ENCODE data around the gene KDM2A. TPM values are rescaled to one million over a fixed set of nuclear protein-coding genes. Genes with fewer than 3 reads are reported as not detected.
A peak's percentile ranks its signal among the peaks of the same experiment; 100 is the strongest.

The KDM2A gene
- total RNA-seq, 4 donors from 2014 or later, result 38.7 to 88.1 (median 73.5) TPM

DNA sequence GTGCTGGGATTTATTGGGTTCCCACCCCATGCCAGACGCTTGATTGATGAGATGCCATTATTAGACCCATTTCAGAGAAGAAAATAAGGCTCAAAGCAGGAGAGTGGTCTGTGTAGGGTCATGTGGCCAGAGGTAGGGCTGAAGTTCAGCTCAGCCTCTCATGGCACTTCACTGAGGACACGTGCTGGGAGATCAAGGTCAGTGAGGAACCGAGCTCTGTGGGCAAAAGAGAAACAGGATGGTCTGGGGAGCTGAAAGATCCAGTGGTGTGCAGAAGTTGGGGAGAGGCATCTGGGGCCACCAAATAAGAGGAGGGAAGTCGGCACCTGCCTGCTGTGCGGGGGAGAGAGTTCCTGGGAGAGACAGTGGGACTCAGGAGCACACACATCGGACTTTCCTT, 42.9 kb upstream of the KDM2A start:
- no peaks in the 10 kb centered on the region for H3K9me3 ChIP-seq
- H3K4me3 ChIP-seq (replicated peaks in 1 of 3), result no peak overlapping the region
- WGBS, 2 donors, result 91 to 93% methylated on average over 6 of the region's 6 CpGs
- H3K27ac ChIP-seq, result no peak overlapping the region
- no peaks in the 10 kb centered on the region for H3K27me3 ChIP-seq
- H3K4me1 ChIP-seq, result no peaks in the 10 kb centered on the region
- DNase-seq, result no peak
- no peaks in the 10 kb centered on the region for H3K36me3 ChIP-seq
- TF ChIP-seq, protein P1, sequence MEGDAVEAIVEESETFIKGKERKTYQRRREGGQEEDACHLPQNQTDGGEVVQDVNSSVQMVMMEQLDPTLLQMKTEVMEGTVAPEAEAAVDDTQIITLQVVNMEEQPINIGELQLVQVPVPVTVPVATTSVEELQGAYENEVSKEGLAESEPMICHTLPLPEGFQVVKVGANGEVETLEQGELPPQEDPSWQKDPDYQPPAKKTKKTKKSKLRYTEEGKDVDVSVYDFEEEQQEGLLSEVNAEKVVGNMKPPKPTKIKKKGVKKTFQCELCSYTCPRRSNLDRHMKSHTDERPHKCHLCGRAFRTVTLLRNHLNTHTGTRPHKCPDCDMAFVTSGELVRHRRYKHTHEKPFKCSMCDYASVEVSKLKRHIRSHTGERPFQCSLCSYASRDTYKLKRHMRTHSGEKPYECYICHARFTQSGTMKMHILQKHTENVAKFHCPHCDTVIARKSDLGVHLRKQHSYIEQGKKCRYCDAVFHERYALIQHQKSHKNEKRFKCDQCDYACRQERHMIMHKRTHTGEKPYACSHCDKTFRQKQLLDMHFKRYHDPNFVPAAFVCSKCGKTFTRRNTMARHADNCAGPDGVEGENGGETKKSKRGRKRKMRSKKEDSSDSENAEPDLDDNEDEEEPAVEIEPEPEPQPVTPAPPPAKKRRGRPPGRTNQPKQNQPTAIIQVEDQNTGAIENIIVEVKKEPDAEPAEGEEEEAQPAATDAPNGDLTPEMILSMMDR (IDR thresholded peaks at IDR 0.05), result no peak
- TF ChIP-seq POLR2A (IDR thresholded peaks at IDR 0.05), result no peak
- intact Hi-C loops (cut with DNase I), result no loop called here

DNA sequence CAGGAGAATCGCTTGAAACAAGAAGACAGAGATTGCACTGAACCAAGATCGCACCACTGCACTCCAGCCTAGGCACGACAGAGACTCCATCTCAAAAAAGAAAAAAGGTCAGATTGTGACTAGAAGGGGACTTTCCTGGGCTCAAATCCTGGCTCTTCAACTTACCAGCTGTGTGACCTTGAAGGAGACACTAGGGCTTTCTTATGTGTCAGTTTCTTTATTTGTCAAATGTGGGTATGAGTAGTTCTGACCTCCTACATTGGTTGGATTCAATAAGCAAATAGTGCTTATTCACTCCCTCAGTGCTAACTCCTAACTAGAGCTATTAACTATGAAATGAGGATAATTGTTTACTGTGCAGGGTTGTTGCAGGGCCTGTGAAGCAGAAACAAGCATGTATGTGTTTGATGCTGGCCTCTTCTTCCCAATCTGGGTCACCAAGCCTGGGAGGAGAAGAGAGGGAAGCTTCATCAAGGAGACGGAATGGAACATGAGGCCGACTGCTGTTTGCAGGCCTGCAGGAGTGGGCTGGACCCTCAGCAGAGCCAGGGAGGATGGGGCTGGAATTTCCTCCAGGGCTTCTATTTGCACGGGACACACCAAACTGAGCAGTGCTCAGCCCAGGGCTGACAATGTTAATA, 39.9 kb upstream of the KDM2A start:
- H3K36me3 ChIP-seq, result no peaks in the 10 kb centered on the region
- H3K27ac ChIP-seq, result no peak overlapping the region
- H3K9me3 ChIP-seq, result no peaks in the 10 kb centered on the region
- H3K27me3 ChIP-seq, result no peaks in the 10 kb centered on the region
- no peak overlapping the region for H3K4me3 ChIP-seq (replicated peaks in 1 of 3)
- DNase-seq, result no peak
- 80 to 87% methylated on average over 6 of the region's 6 CpGs for WGBS, 2 donors
- TF ChIP-seq, protein P1 (IDR thresholded peaks at IDR 0.05), result no peak
- TF ChIP-seq POLR2A (IDR thresholded peaks at IDR 0.05), result no peak
- H3K4me1 ChIP-seq, result peaks cover 10 to 12% of the 10 kb centered on the region in 2 donors
- intact Hi-C loops (cut with DNase I), result no loop called here

DNA sequence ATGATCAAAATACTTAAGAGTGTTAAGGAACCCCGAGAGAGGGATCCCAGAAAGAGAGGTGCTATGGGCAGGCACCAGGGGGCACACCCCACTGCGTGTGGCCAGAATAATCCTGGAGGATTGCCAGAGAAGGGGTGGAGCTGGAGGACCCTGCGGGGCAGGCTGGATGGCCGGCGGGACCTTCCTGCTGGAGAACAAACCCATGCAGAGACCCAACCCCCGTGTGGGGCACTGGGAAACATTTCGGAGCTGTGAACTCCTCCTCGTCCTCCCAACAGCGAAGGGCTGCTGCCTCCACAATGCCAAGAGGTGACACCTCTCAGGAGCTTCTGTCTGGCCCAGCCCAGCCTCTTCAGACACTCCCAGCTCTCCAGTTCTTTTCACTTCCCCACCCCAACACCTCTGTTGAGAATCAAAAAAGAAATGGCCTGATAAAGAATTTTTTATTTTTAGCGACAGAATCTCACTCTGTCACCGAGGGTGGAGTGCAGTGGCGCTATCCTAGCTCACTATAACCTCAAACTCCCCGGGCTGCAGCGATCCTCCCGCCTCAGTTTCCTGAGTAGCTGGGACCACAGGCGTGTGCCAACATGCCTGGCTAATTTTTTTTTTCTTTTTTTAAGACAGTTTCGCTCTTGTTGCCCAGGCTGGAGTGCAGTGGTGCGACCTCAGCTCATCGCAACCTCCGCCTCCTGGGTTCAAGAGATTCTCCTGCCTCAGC, 36.8 kb upstream of the KDM2A start:
- DNase-seq, result peak; percentile 30
- Histone ChIP-seq H3K27ac (no peak overlapping the region), H3K27me3 (no peaks in the 10 kb centered on the region), H3K4me3 (replicated peaks in 1 of 3) (no peak overlapping the region), H3K4me1 (peaks cover 10 to 12% of the 10 kb centered on the region in 2 donors), H3K36me3 (no peaks in the 10 kb centered on the region), H3K9me3 (no peaks in the 10 kb centered on the region)
- TF ChIP-seq POLR2A (IDR thresholded peaks at IDR 0.05), result no peak
- TF ChIP-seq, protein P1 (IDR thresholded peaks at IDR 0.05), result no peak
- intact Hi-C loops (cut with DNase I), result loop anchor here (5.0 kb wide), 2 partner anchors 85 to 235 kb away; no protein-coding TSS in a partner anchor
- 38 to 41% methylated on average over 18 to 19 of the region's 20 CpGs for WGBS, 2 donors

DNA sequence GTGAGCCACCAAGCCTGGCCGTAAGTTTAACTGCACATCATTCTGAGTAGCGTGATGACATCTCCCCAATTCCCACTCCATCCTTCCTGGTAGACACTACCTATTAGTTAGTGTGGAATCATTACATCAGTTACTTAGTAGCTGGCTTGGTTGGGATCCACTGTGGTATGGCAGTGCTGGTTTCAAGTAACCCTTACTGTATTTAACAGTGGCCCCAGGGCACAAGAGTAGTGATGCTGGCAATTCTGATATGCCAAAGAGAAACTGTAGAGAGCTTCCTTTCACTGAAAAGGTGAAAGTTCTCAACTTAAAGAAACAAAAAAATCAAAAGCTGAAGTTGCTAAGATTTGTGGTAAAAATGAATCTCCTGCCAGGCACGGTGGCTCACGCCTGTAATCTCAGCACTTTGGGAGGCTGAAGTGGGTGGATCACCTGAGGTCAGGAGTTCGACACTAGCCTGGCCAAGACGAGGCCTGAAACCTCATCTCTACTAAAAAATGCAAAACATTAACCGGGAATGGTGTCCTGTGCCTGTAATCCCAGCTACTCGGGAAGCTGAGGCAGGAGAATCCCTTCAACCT, 35.2 kb upstream of the KDM2A start:
- H3K9me3 ChIP-seq, result no peaks in the 10 kb centered on the region
- peaks cover 10 to 12% of the 10 kb centered on the region in 2 donors for H3K4me1 ChIP-seq
- 91 to 92% methylated on average over 8 of the region's 8 CpGs for WGBS, 2 donors
- no peaks in the 10 kb centered on the region for H3K27me3 ChIP-seq
- no peak for TF ChIP-seq POLR2A (IDR thresholded peaks at IDR 0.05)
- TF ChIP-seq, protein P1 (IDR thresholded peaks at IDR 0.05), result no peak
- no peak overlapping the region for H3K27ac ChIP-seq
- no peak for DNase-seq
- intact Hi-C loops (cut with DNase I), result loop anchor here (5.0 kb wide), 2 partner anchors 83 to 233 kb away; no protein-coding TSS in a partner anchor
- no peaks in the 10 kb centered on the region for H3K36me3 ChIP-seq
- no peak overlapping the region for H3K4me3 ChIP-seq (replicated peaks in 1 of 3)

DNA sequence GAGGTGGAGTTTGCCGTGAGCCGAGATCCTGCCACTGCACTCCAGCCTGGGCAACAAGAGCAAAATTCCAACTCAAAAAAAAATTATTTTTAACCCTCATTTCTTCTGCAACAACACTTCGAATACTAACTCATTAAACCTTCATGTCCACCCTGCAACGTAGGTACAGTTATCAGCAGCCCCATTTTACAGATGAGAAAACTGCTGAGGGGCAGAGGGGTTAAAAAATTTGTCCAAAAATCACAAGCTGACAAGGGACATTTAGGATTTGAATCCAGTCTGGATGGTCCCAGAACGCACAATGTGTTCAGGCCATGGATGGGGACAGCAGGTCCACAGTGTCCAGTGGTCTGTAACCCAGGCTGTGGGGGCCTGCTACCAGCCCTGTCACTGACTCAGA, 33.4 kb upstream of the KDM2A start:
- intact Hi-C loops (cut with DNase I), result no loop called here
- TF ChIP-seq, protein P1 (IDR thresholded peaks at IDR 0.05), result no peak
- TF ChIP-seq POLR2A (IDR thresholded peaks at IDR 0.05), result no peak
- Histone ChIP-seq H3K36me3 (no peaks in the 10 kb centered on the region), H3K27ac (no peak overlapping the region), H3K4me3 (replicated peaks in 1 of 3) (no peak overlapping the region), H3K9me3 (no peaks in the 10 kb centered on the region), H3K27me3 (no peaks in the 10 kb centered on the region), H3K4me1 (peaks cover 10 to 12% of the 10 kb centered on the region in 2 donors)
- WGBS, 2 donors, result 91 to 95% methylated on average over 5 of the region's 5 CpGs
- DNase-seq, result no peak

All from thyroid gland (tissue), 4 donors.